GM20000 (cell line): ENCODE measurements around the gene CCDC73.

ENCODE experiments used
- DNase-seq: peaks from one replicate; pipeline ENCODE4 v3.0.0; 2012; ENCODE audit warnings: low spot score
- TF ChIP-seq, protein P1 (sequence below): IDR thresholded peaks from 2 replicates; pipeline ENCODE4 v1.5.1; 2012; ENCODE audit warnings: mild to moderate bottlenecking, control low read depth; ENCODE audit errors: extremely low read depth, missing control alignments

Gene CCDC73

GRCh38 chr11:32794439-32794838 lies at the start of gene CCDC73:
TSS of gene CCDC73 (minus strand) at chr11:32794662. CDS start at chr11:32760243, 34,419 bp downstream.
- TF ChIP-seq, protein P1, sequence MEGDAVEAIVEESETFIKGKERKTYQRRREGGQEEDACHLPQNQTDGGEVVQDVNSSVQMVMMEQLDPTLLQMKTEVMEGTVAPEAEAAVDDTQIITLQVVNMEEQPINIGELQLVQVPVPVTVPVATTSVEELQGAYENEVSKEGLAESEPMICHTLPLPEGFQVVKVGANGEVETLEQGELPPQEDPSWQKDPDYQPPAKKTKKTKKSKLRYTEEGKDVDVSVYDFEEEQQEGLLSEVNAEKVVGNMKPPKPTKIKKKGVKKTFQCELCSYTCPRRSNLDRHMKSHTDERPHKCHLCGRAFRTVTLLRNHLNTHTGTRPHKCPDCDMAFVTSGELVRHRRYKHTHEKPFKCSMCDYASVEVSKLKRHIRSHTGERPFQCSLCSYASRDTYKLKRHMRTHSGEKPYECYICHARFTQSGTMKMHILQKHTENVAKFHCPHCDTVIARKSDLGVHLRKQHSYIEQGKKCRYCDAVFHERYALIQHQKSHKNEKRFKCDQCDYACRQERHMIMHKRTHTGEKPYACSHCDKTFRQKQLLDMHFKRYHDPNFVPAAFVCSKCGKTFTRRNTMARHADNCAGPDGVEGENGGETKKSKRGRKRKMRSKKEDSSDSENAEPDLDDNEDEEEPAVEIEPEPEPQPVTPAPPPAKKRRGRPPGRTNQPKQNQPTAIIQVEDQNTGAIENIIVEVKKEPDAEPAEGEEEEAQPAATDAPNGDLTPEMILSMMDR, result no peak
- no peak for DNase-seq

GRCh38 chr11:32843544-32843943 lies 49.1 kb upstream of the CCDC73 start:
- TF ChIP-seq, protein P1, result no peak
- no peak for DNase-seq

GRCh38 chr11:32840587-32840986 lies 46.1 kb upstream of the CCDC73 start:
- TF ChIP-seq, protein P1, result no peak
- no peak for DNase-seq

- DNase-seq, result no peak
- TF ChIP-seq, protein P1, result no peak
Observed at GRCh38 chr11:32839308-32839707, 44.8 kb upstream of the CCDC73 start.

- DNase-seq, result no peak
- TF ChIP-seq, protein P1, result no peak
Observed at GRCh38 chr11:32838505-32839274, 44.2 kb upstream of the CCDC73 start.

GRCh38 chr11:32836946-32837345 lies 42.5 kb upstream of the CCDC73 start:
- TF ChIP-seq, protein P1, result no peak
- DNase-seq, result no peak

DNA sequence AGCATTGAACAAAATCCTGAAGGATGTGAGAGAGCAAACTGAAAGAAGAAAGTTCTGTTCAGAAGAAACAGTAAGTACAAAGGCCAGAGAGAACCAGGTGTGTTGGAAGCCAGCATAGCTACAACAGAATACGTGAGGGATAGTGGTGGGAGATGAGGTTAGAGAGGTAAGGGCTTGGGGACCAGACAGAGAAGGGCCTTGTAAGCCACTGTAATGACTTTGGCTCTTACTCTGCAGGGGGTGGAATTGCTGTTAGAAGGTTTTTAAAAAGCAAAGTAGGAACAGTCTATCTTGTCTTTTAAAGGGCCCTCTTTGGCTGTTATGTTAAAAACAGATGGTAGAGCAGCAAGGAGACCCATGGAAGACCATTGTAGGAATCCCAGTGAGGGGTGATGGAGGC lies 39.5 kb upstream of the CCDC73 start:
- TF ChIP-seq, protein P1, result no peak
- DNase-seq, result no peak
